Measurements from ENCODE around the gene HIVEP3.

HIVEP3 gene

GRCh38 chr1:41468122-41468762, 450.5 kb downstream of the HIVEP3 start:
- DNase-seq (ENCODE audit: low read depth in 2 of 2) = no peak

GRCh38 chr1:41467673-41468072, 451.0 kb downstream of the HIVEP3 start:
- no peak for DNase-seq (ENCODE audit: low read depth in 2 of 2)

- no peak for DNase-seq (ENCODE audit: low read depth in 2 of 2)
These were observed 452.6 kb downstream of the HIVEP3 start for GRCh38 chr1:41466146-41466545.

GRCh38 chr1:41465741-41466140, 453.0 kb downstream of the HIVEP3 start:
- DNase-seq (ENCODE audit: low read depth in 2 of 2) = no peak

- DNase-seq (ENCODE audit: low read depth in 2 of 2) = no peak
These were observed 453.8 kb downstream of the HIVEP3 start for GRCh38 chr1:41464885-41465284.

GRCh38 chr1:41463516-41463915, 455.2 kb downstream of the HIVEP3 start:
- DNase-seq (ENCODE audit: low read depth in 2 of 2) = no peak

- DNase-seq (ENCODE audit: low read depth in 2 of 2) = no peak
These were observed 456.1 kb downstream of the HIVEP3 start for GRCh38 chr1:41462680-41463004.

- DNase-seq (ENCODE audit: low read depth in 2 of 2) = no peak
These were observed 456.7 kb downstream of the HIVEP3 start for GRCh38 chr1:41461790-41462679.

- DNase-seq (ENCODE audit: low read depth in 2 of 2) = no peak
These were observed 461.7 kb downstream of the HIVEP3 start for GRCh38 chr1:41456847-41457540.
